ENCODE measurements around the gene KAT5.

DNA sequence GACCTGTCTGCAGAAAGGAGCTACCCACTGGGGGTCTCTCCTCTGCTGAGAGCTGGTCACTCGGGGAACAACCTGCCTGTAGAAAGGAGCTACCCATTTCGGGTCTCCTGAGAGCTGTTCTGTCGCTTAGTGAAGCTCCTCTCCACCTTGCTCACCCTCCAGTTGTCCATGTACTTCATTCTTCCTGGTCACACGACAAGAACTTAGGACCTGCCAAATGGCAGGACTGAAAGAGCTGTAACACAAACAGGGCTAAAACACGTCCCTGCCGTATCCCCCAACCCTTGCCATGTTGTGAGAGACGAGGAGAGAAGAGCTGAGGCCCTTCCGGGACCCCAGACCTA lies 32.6 kb downstream of the KAT5 start:
- TF ChIP-seq, protein P1, sequence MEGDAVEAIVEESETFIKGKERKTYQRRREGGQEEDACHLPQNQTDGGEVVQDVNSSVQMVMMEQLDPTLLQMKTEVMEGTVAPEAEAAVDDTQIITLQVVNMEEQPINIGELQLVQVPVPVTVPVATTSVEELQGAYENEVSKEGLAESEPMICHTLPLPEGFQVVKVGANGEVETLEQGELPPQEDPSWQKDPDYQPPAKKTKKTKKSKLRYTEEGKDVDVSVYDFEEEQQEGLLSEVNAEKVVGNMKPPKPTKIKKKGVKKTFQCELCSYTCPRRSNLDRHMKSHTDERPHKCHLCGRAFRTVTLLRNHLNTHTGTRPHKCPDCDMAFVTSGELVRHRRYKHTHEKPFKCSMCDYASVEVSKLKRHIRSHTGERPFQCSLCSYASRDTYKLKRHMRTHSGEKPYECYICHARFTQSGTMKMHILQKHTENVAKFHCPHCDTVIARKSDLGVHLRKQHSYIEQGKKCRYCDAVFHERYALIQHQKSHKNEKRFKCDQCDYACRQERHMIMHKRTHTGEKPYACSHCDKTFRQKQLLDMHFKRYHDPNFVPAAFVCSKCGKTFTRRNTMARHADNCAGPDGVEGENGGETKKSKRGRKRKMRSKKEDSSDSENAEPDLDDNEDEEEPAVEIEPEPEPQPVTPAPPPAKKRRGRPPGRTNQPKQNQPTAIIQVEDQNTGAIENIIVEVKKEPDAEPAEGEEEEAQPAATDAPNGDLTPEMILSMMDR (IDR thresholded peaks at IDR 0.05), result no peak
- TF ChIP-seq POLR2A (IDR thresholded peaks at IDR 0.05), result no peak
